GM21786 (cell line): ENCODE measurements around the gene KCTD19.

Experiments used
- ATAC-seq: cut with Tn5 transposase; IDR thresholded peaks from one replicate; pipeline ENCODE4 v1.9.1; 2021; ENCODE audit not compliant: unreplicated experiment

The KCTD19 gene

GRCh38 chr16:67260426-67261063, 66.0 kb downstream of the KCTD19 start:
- ATAC-seq, result no peak

- no peak for ATAC-seq
These were observed 66.8 kb downstream of the KCTD19 start for GRCh38 chr16:67259705-67260104.

- ATAC-seq, result no peak
These were observed 68.2 kb downstream of the KCTD19 start for GRCh38 chr16:67258161-67258835.

GRCh38 chr16:67257486-67258160, 68.9 kb downstream of the KCTD19 start:
- ATAC-seq, result no peak

- no peak for ATAC-seq
These were observed 69.8 kb downstream of the KCTD19 start for GRCh38 chr16:67256701-67257230.

GRCh38 chr16:67255553-67256221, 70.9 kb downstream of the KCTD19 start:
- ATAC-seq, result no peak

GRCh38 chr16:67254801-67255552, 71.6 kb downstream of the KCTD19 start:
- no peak for ATAC-seq

- ATAC-seq, result no peak
These were observed 73.7 kb downstream of the KCTD19 start for GRCh38 chr16:67252609-67253497.

GRCh38 chr16:67250045-67250327, 76.6 kb downstream of the KCTD19 start:
- ATAC-seq, result no peak

GRCh38 chr16:67249178-67250044, 77.1 kb downstream of the KCTD19 start:
- no peak for ATAC-seq

GRCh38 chr16:67248401-67249177, 78.0 kb downstream of the KCTD19 start, which contains the start of gene SLC9A5:
SLC9A5 (plus strand) TSS chr16:67248979; CDS start chr16:67249015, 36 bp downstream.
- no peak for ATAC-seq

GRCh38 chr16:67248073-67248400, 78.5 kb downstream of the KCTD19 start:
- no peak for ATAC-seq

- peak; percentile 35 for ATAC-seq
These were observed 79.1 kb downstream of the KCTD19 start, which contains the start of gene FHOD1 for GRCh38 chr16:67247192-67248072. FHOD1 (minus strand) TSS chr16:67247481; CDS start chr16:67247410, 71 bp downstream.

- ATAC-seq, result no peak
These were observed 79.8 kb downstream of the KCTD19 start for GRCh38 chr16:67246756-67247191.

GRCh38 chr16:67246081-67246755, 80.3 kb downstream of the KCTD19 start:
- no peak for ATAC-seq

- no peak for ATAC-seq
These were observed 80.9 kb downstream of the KCTD19 start for GRCh38 chr16:67245674-67246080.
